SK-N-MC (cell line): ENCODE results near the gene SRD5A2.

Source experiments
- EZH2 ChIP-seq: fragments of 200-600 bp; sonication (generic); IDR thresholded peaks from one replicate; pipeline ENCODE4 v1.6.1; 2017; ENCODE audit warnings: antibody characterized with exemption
- FOXP2 ChIP-seq: optimal IDR thresholded peaks from 2 replicates; pipeline ENCODE3; 2011; ENCODE audit warnings: mild to moderate bottlenecking, moderate library complexity; ENCODE audit not compliant: insufficient read depth; ENCODE audit errors: extremely low read length, control extremely low read depth
- POLR2AphosphoS5 ChIP-seq: IDR thresholded peaks from 2 replicates; pipeline ENCODE4 v1.6.1; 2012; ENCODE audit warnings: mild to moderate bottlenecking, low read depth, low read length, borderline replicate concordance

- TF ChIP-seq POLR2AphosphoS5 (no peak), EZH2 (no peak), FOXP2 (no peak)
Observed at GRCh38 chr2:31525876-31526275, 54.9 kb downstream of the SRD5A2 start.
